HCT116 (cell line): ENCODE data around the gene SGMS2. TPM values are rescaled to one million over a fixed set of nuclear protein-coding genes. Genes with fewer than 3 reads are reported as not detected.

Experiments
- ATAC-seq: fragments of 200-7000 bp; cut with Tn5 transposase; 2 replicates; pipeline ENCODE4 v1.9.1; 2020; ENCODE audit warnings: mild to moderate bottlenecking, moderate library complexity
- BruUV-seq: library from RNA; stranded (reverse); fragments of 400-500 nt; replicated peaks from 2 replicates; lab custom pipeline; 2021; lab: Mats Ljungman, UMichigan
- CTCF ChIA-PET: fragments of 300-600 bp; sonication (Branson Sonifier 250); formaldehyde crosslinking; loops from one replicate; lab custom pipeline; 2021; ENCODE audit warnings: antibody characterized with exemption; lab: Charles Lee
- POLR2A ChIA-PET: fragments of 300-600, 350-600 bp; sonication (Branson Sonifier 250); formaldehyde crosslinking; loops from one replicate; lab custom pipeline; 2021; ENCODE audit warnings: antibody characterized with exemption; lab: Charles Lee
- RAD21 ChIA-PET, 2 experiments: fragments of 300-600 bp; sonication (Branson Sonifier 250); formaldehyde crosslinking; loops; one replicate each; lab custom pipeline; 2023; ENCODE audit warnings: low total read pairs in 2 of 2; ENCODE audit not compliant: uncharacterized antibody in 2 of 2, unreplicated experiment in 2 of 2, low non-redundant PET in 1 of 2; lab: Charles Lee
- DNase-seq: peaks from one replicate; pipeline ENCODE4 v3.0.0-alpha.2; 2010; ENCODE audit warnings: low read depth, low spot score
- H2AFZ ChIP-seq: fragments of 200-600 bp; shearing (Covaris generic), sonication (generic); 2 replicates; pipeline ENCODE4 v1.6.1; 2017; ENCODE audit warnings: low read depth, mixed run types, mixed read lengths, antibody characterized with exemption, low read length; ENCODE audit not compliant: poor library complexity, severe bottlenecking
- H3K27ac ChIP-seq: 2 replicates; pipeline ENCODE4 v1.5.1; 2012; ENCODE audit warnings: low read depth, low read length
- H3K27me3 ChIP-seq: fragments of 200-600 bp; sonication (generic); 2 replicates; pipeline ENCODE4 v1.6.1; 2016; ENCODE audit warnings: mixed run types, low read length, mixed read lengths; ENCODE audit not compliant: insufficient read depth
- H3K36me3 ChIP-seq, 2 experiments: fragments of 200-500 bp in 1 of 2; fragments of 200-600 bp in 1 of 2; sonication (Bioruptor generic) in 1 of 2; sonication (generic) in 1 of 2; 2 replicates each; pipeline versions ENCODE4 v1.5.1 to v1.6.1; 2014 to 2016; ENCODE audit warnings: low read length in 2 of 2, inconsistent platforms in 1 of 2, mixed read lengths in 1 of 2, mixed run types in 1 of 2; ENCODE audit not compliant: insufficient read depth in 2 of 2, control insufficient read depth in 1 of 2
- H3K4me1 ChIP-seq, 2 experiments: fragments of 200-600 bp in 1 of 2; sonication (generic) in 1 of 2; 2 replicates each; pipeline versions ENCODE4 v1.5.1 to v1.6.1; 2012 to 2017; ENCODE audit warnings: low read length in 2 of 2, inconsistent platforms in 1 of 2, mild to moderate bottlenecking in 1 of 2, mixed read lengths in 1 of 2, mixed run types in 1 of 2, moderate library complexity in 1 of 2; ENCODE audit not compliant: insufficient read depth in 2 of 2, control insufficient read depth in 1 of 2
- H3K4me2 ChIP-seq: fragments of 200-600 bp; sonication (generic); 2 replicates; pipeline ENCODE4 v1.6.1; 2017; ENCODE audit warnings: mixed run types, low read length, mixed read lengths
- H3K4me3 ChIP-seq, 2 experiments: fragments of 200-600 bp in 1 of 2; sonication (generic) in 1 of 2; replicated peaks in 1 of 2; 2 replicates each; pipeline ENCODE4 v1.5.1; 2011 to 2016; ENCODE audit warnings: low read length in 2 of 2, control low read depth in 1 of 2, low read depth in 1 of 2, mild to moderate bottlenecking in 1 of 2, mixed read lengths in 1 of 2, mixed run types in 1 of 2
- H3K79me2 ChIP-seq: fragments of 200-600 bp; sonication (generic); 2 replicates; pipeline ENCODE4 v1.6.1; 2017; ENCODE audit warnings: mild to moderate bottlenecking, mixed run types, low read length, moderate library complexity, mixed read lengths; ENCODE audit not compliant: insufficient read depth
- H3K9ac ChIP-seq: fragments of 200-600 bp; sonication (generic); 2 replicates; pipeline ENCODE4 v1.6.1; 2016; ENCODE audit warnings: low read length, mixed read lengths
- H3K9me2 ChIP-seq: fragments of 200-600 bp; sonication (generic), shearing (Covaris generic); 2 replicates; pipeline ENCODE4 v1.6.1; 2017; ENCODE audit warnings: mixed run types, mild to moderate bottlenecking, moderate library complexity; ENCODE audit not compliant: insufficient read depth
- H3K9me3 ChIP-seq, 2 experiments: fragments of 200-500 bp in 1 of 2; fragments of 200-600 bp in 1 of 2; sonication (Bioruptor generic) in 1 of 2; sonication (generic) in 1 of 2; 2 replicates each; pipeline ENCODE4 v1.6.1; 2014 to 2017; ENCODE audit warnings: low read length in 2 of 2, mixed read lengths in 2 of 2, inconsistent platforms in 1 of 2, low read depth in 1 of 2, mild to moderate bottlenecking in 1 of 2, mixed run types in 1 of 2, moderate library complexity in 1 of 2; ENCODE audit not compliant: control insufficient read depth in 1 of 2, insufficient read depth in 1 of 2
- H4K20me1 ChIP-seq: fragments of 200-600 bp; sonication (generic), shearing (Covaris generic); 2 replicates; pipeline ENCODE4 v1.6.1; 2017; ENCODE audit warnings: mixed run types, mild to moderate bottlenecking, moderate library complexity; ENCODE audit not compliant: insufficient read depth
- ATF3 ChIP-seq: IDR thresholded peaks from 2 replicates; pipeline ENCODE4 v1.6.1; 2012
- CBX3 ChIP-seq: IDR thresholded peaks from 2 replicates; pipeline ENCODE4 v1.6.1; 2012; ENCODE audit warnings: low read depth
- ELF1 ChIP-seq: IDR thresholded peaks from 2 replicates; pipeline ENCODE4 v1.6.1; 2012; ENCODE audit warnings: low read depth, borderline replicate concordance
- FOSL1 ChIP-seq: IDR thresholded peaks from 2 replicates; pipeline ENCODE4 v1.6.1; 2012; ENCODE audit warnings: low read depth
- JUND ChIP-seq: IDR thresholded peaks from 2 replicates; pipeline ENCODE4 v1.6.1; 2012
- MAX ChIP-seq: IDR thresholded peaks from 2 replicates; pipeline ENCODE4 v1.6.1; 2012
- POLR2A ChIP-seq: IDR thresholded peaks from 2 replicates; pipeline ENCODE4 v1.7.0; 2011; ENCODE audit warnings: borderline replicate concordance; ENCODE audit not compliant: insufficient read depth, insufficient read length; ENCODE audit errors: extremely low read depth
- SIN3A ChIP-seq: IDR thresholded peaks from 2 replicates; pipeline ENCODE4 v1.6.1; 2012; ENCODE audit warnings: low read depth
- SP1 ChIP-seq: IDR thresholded peaks from 2 replicates; pipeline ENCODE4 v1.6.1; 2012; ENCODE audit warnings: low read depth
- YY1 ChIP-seq: IDR thresholded peaks from 2 replicates; pipeline ENCODE4 v1.6.1; 2011; ENCODE audit warnings: low read length, low read depth, moderate library complexity, mild to moderate bottlenecking; ENCODE audit not compliant: insufficient replicate concordance; ENCODE audit errors: extremely low read depth
- ZBTB33 ChIP-seq: IDR thresholded peaks from 2 replicates; pipeline ENCODE4 v1.6.1; 2011; ENCODE audit warnings: mild to moderate bottlenecking, low read length, moderate library complexity; ENCODE audit not compliant: insufficient replicate concordance; ENCODE audit errors: extremely low read depth
- ZFX ChIP-seq: fragments of 450-650 bp; IDR thresholded peaks from 2 replicates; pipeline ENCODE4 v1.6.1; 2017
- ZNF274 ChIP-seq: fragments of 200-500 bp; sonication (Bioruptor generic); IDR thresholded peaks from 2 replicates; pipeline ENCODE4 v1.6.1; 2014; ENCODE audit warnings: mild to moderate bottlenecking, low read depth, low read length, inconsistent platforms
- intact Hi-C: fragments of 100-400 bp; cut with micrococcal nuclease; formaldehyde crosslinking; loops from 2 replicates; pipeline ENCODE4 v1.10.0; 2022
- total RNA-seq: library from RNA; stranded (reverse); gene quantifications from one replicate; pipeline ENCODE4 v1.2.1, GENCODE V29; 2021; ENCODE audit not compliant: unreplicated experiment
- TF ChIP-seq, protein P1 (sequence below): IDR thresholded peaks from 2 replicates; pipeline ENCODE4 v1.6.1; 2012; ENCODE audit warnings: low read depth

Gene SGMS2
- total RNA-seq, 1 experiment from 2014 or later, result 36.6 TPM

- POLR2A ChIA-PET, result no interaction called here
- no TSS peak for BruUV-seq
- no peaks in the 10 kb centered on the region for H3K27me3 ChIP-seq
- CTCF ChIA-PET, result no interaction called here
- no peaks in the 10 kb centered on the region for H3K9me2 ChIP-seq
- no peaks in the 10 kb centered on the region for H3K9me3 ChIP-seq
- H2AFZ ChIP-seq, result no peak overlapping the region
- TF ChIP-seq YY1, result no peak
- no peak for TF ChIP-seq JUND
- TF ChIP-seq FOSL1, result no peak
- no peak for TF ChIP-seq CBX3
- TF ChIP-seq SP1, result no peak
- no peak for TF ChIP-seq ZNF274
- TF ChIP-seq MAX, result no peak
- TF ChIP-seq ZFX, result no peak
- TF ChIP-seq ELF1, result no peak
- TF ChIP-seq POLR2A, result no peak
- peaks cover 25% of the 10 kb centered on the region for H3K79me2 ChIP-seq
- no peak overlapping the region for H3K27ac ChIP-seq
- DNase-seq (no peak), ATAC-seq (no peak)
- no peaks in the 10 kb centered on the region for H4K20me1 ChIP-seq
- peaks cover 20 to 32% of the 10 kb centered on the region in 2 experiments for H3K4me1 ChIP-seq
- no peak overlapping the region for H3K9ac ChIP-seq
- RAD21 ChIA-PET, result no interaction called here
- intact Hi-C loops, result no loop called here
- H3K36me3 ChIP-seq, result no peaks in the 10 kb centered on the region
- H3K4me3 ChIP-seq, result no peak overlapping the region
- no peak overlapping the region for H3K4me2 ChIP-seq
Measured at GRCh38 chr4:107857741-107858140, 33.0 kb downstream of the SGMS2 start.

GRCh38 chr4:107858158-107858742, 33.5 kb downstream of the SGMS2 start:
- BruUV-seq, result no TSS peak
- Histone ChIP-seq H3K27ac (no peak overlapping the region), H3K27me3 (no peaks in the 10 kb centered on the region), H3K9me3 (no peaks in the 10 kb centered on the region), H3K9ac (no peak overlapping the region), H4K20me1 (no peaks in the 10 kb centered on the region), H2AFZ (no peak overlapping the region), H3K4me2 (no peak overlapping the region), H3K79me2 (peaks cover 25% of the 10 kb centered on the region), H3K4me3 (no peak overlapping the region), H3K4me1 (peaks cover 20 to 32% of the 10 kb centered on the region in 2 experiments), H3K9me2 (no peaks in the 10 kb centered on the region), H3K36me3 (no peaks in the 10 kb centered on the region)
- ChIA-PET RAD21 (no interaction called here), CTCF (no interaction called here), POLR2A (no interaction called here)
- intact Hi-C loops, result no loop called here
- DNase-seq, result no peak
- ATAC-seq, result no peak
- TF ChIP-seq YY1 (no peak), POLR2A (no peak), SIN3A (no peak), ZBTB33 (no peak), MAX (no peak), ELF1 (no peak), ATF3 (no peak)
- TF ChIP-seq, protein P1, sequence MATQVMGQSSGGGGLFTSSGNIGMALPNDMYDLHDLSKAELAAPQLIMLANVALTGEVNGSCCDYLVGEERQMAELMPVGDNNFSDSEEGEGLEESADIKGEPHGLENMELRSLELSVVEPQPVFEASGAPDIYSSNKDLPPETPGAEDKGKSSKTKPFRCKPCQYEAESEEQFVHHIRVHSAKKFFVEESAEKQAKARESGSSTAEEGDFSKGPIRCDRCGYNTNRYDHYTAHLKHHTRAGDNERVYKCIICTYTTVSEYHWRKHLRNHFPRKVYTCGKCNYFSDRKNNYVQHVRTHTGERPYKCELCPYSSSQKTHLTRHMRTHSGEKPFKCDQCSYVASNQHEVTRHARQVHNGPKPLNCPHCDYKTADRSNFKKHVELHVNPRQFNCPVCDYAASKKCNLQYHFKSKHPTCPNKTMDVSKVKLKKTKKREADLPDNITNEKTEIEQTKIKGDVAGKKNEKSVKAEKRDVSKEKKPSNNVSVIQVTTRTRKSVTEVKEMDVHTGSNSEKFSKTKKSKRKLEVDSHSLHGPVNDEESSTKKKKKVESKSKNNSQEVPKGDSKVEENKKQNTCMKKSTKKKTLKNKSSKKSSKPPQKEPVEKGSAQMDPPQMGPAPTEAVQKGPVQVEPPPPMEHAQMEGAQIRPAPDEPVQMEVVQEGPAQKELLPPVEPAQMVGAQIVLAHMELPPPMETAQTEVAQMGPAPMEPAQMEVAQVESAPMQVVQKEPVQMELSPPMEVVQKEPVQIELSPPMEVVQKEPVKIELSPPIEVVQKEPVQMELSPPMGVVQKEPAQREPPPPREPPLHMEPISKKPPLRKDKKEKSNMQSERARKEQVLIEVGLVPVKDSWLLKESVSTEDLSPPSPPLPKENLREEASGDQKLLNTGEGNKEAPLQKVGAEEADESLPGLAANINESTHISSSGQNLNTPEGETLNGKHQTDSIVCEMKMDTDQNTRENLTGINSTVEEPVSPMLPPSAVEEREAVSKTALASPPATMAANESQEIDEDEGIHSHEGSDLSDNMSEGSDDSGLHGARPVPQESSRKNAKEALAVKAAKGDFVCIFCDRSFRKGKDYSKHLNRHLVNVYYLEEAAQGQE, result no peak
